HepG2 (cell line): ENCODE measurements around the gene PPM1G. TPM values are rescaled to one million over a fixed set of nuclear protein-coding genes. Genes with fewer than 3 reads are reported as not detected.
A peak's percentile ranks its signal among the peaks of the same experiment; 100 is the strongest.

Source experiments
- CHD2 ChIP-seq: IDR thresholded peaks from 2 replicates; pipeline ENCODE4 v1.6.1; 2011; ENCODE audit warnings: low read depth, low read length, improper control_type of control experiment
- GFI1 ChIP-seq: sonication (generic); formaldehyde crosslinking; IDR thresholded peaks from 2 replicates; pipeline ENCODE4 v1.5.0; 2020; ENCODE audit warnings: missing genetic modification reagents, mild to moderate bottlenecking, borderline replicate concordance
- JUN ChIP-seq: sonication (generic); formaldehyde crosslinking; IDR thresholded peaks from 2 replicates; pipeline ENCODE4 v1.4.0; 2020; ENCODE audit warnings: mild to moderate bottlenecking, missing genetic modification reagents
- MED8 ChIP-seq: sonication (generic); formaldehyde crosslinking; IDR thresholded peaks from 2 replicates; pipeline ENCODE4 v1.8.1; 2023; ENCODE audit warnings: mild to moderate bottlenecking, missing genetic modification reagents; ENCODE audit not compliant: insufficient replicate concordance
- MXD3 ChIP-seq: IDR thresholded peaks from 2 replicates; pipeline ENCODE4 v1.6.1; 2016; ENCODE audit warnings: mild to moderate bottlenecking, missing biosample characterization, missing genetic modification reagents
- MYPOP ChIP-seq: sonication (generic); formaldehyde crosslinking; IDR thresholded peaks from 2 replicates; pipeline ENCODE4 v1.8.1; 2023; ENCODE audit warnings: mild to moderate bottlenecking, moderate library complexity, missing genetic modification reagents
- NFKB2 ChIP-seq: sonication (generic); formaldehyde crosslinking; IDR thresholded peaks from 2 replicates; pipeline ENCODE4 v1.4.0; 2020; ENCODE audit warnings: missing genetic modification reagents, borderline replicate concordance
- NR2F6 ChIP-seq, 2 experiments: IDR thresholded peaks; 2 replicates each; pipeline ENCODE4 v1.6.1; 2016; ENCODE audit warnings: antibody characterized with exemption in 1 of 2, mild to moderate bottlenecking in 1 of 2
- PITX1 ChIP-seq: sonication (generic); formaldehyde crosslinking; IDR thresholded peaks from 2 replicates; pipeline ENCODE4 v1.5.1; 2020; ENCODE audit warnings: mild to moderate bottlenecking, missing genetic modification reagents
- PRDM4 ChIP-seq: sonication (generic); formaldehyde crosslinking; IDR thresholded peaks from 2 replicates; pipeline ENCODE4 v1.9.0; 2021; ENCODE audit warnings: missing genetic modification reagents, borderline replicate concordance
- SOX13 ChIP-seq, 3 experiments: fragments of 450-650 bp in 1 of 3; sonication (generic) in 1 of 3; formaldehyde crosslinking in 1 of 3; IDR thresholded peaks in 2 of 3; conservative IDR thresholded peaks in 1 of 3; 2 replicates each; pipeline versions ENCODE4 v1.5.0 to v1.6.1; 2016 to 2020; ENCODE audit warnings: antibody characterized with exemption in 1 of 3, mild to moderate bottlenecking in 1 of 3, missing compliant biosample characterization in 1 of 3, missing genetic modification reagents in 1 of 3, moderate library complexity in 1 of 3
- SRSF4 ChIP-seq: fragments of 200-400 bp; formaldehyde crosslinking; IDR thresholded peaks from one replicate; pipeline ENCODE4 v1.6.1; 2018; ENCODE audit warnings: mild to moderate bottlenecking, low read depth, low read length, moderate library complexity; ENCODE audit not compliant: poor library complexity, severe bottlenecking
- TRIM24 ChIP-seq: sonication (generic); formaldehyde crosslinking; IDR thresholded peaks from 2 replicates; pipeline ENCODE4 v1.8.0; 2022; ENCODE audit warnings: mild to moderate bottlenecking, missing genetic modification reagents
- ZNF318 ChIP-seq: sonication (generic); formaldehyde crosslinking; IDR thresholded peaks from 2 replicates; pipeline ENCODE4 v1.4.0; 2020; ENCODE audit warnings: mild to moderate bottlenecking, missing genetic modification reagents
- ZNF878 ChIP-seq: sonication (generic); formaldehyde crosslinking; IDR thresholded peaks from 2 replicates; pipeline ENCODE4 v1.8.1; 2023; ENCODE audit warnings: mild to moderate bottlenecking, missing genetic modification reagents, moderate library complexity
- polyA plus RNA-seq, 8 experiments: library from polyadenylated mRNA; depleted of rRNA in 3 of 8; stranded (reverse) in 7 of 8; unstranded in 1 of 8; fragments of >200 nt; fragmentation: Illumina TruSeq in 4 of 8; extraction: Trizol in 4 of 8; gene quantifications; 2 replicates each; pipeline versions ENCODE4 v1.2.1 to v1.2.3, GENCODE V29; 2011 to 2016; ENCODE audit warnings: low read depth in 4 of 8, missing spikeins in 1 of 8, mixed read lengths in 1 of 8; ENCODE audit not compliant: insufficient read depth in 1 of 8
- total RNA-seq, 5 experiments: library from RNA; depleted of rRNA; stranded (reverse); fragments of >200 nt; fragmentation: Illumina TruSeq; extraction: Trizol; gene quantifications; 2 replicates each; pipeline ENCODE4 v1.2.3, GENCODE V29; 2016; ENCODE audit warnings: low read depth in 1 of 5

Gene PPM1G
- total and polyA plus RNA-seq, 2 of the 13 experiments (the other 11 are each of a cell fraction or from before 2014, with no cell fraction given) = 58.2 to 213 TPM

GRCh38 chr2:27428213-27428977 is 19.0 kb upstream of the PPM1G start, which contains the start of gene NRBP1 (continued):
- TF ChIP-seq ZNF318 (CRISPR knock-in tag) (no peak; the same call in 1 of the 2 replicates), TRIM24 (CRISPR knock-in tag) (no peak), PRDM4 (no peak), ZNF878 (peak; percentile 71), PITX1 (CRISPR knock-in tag) (peak; percentile 61), SOX13 (IDR thresholded peaks at IDR 0.05) (peak; percentile 68), SOX13 (CRISPR knock-in tag; conservative IDR thresholded peaks at IDR 0.05 in 1 of 2, IDR thresholded peaks at IDR 0.05 in 1 of 2) (peak; percentile 33 to 48; a peak in 2 of 4 replicates), CHD2 (no peak; the same call in 1 of the 2 replicates), MYPOP (CRISPR knock-in tag) (peak; percentile 99), MXD3 (peak; percentile 84), MED8 (CRISPR knock-in tag) (peak; percentile 93), JUN (CRISPR knock-in tag) (no peak), NR2F6 (IDR thresholded peaks at IDR 0.05) (peak; percentile 27; the same call in 1 of the 2 replicates), NR2F6 (CRISPR knock-in tag; IDR thresholded peaks at IDR 0.05) (peak; percentile 28; the same call in 1 of the 2 replicates), GFI1 (CRISPR knock-in tag) (peak; percentile 67; the same call in 1 of the 2 replicates), NFKB2 (peak; percentile 94), SRSF4 (peak; percentile 11)
